GM10248 (cell line): Measurements from ENCODE around the gene ST3GAL3.

Experiments
- CTCF ChIA-PET: fragments of 300-600 bp; sonication (Branson Sonifier 250); formaldehyde crosslinking; extraction: SDS; loops from one replicate; lab custom pipeline; 2021; ENCODE audit warnings: antibody characterized with exemption; lab: Yijun Ruan, JAX
- POLR2A ChIA-PET: fragments of 350-650 bp; sonication (Branson Sonifier 250); formaldehyde crosslinking; extraction: SDS; loops from one replicate; lab custom pipeline; 2020; ENCODE audit warnings: antibody characterized with exemption; lab: Yijun Ruan, JAX
- DNase-seq: peaks from one replicate; pipeline ENCODE4 v3.0.0; 2012; ENCODE audit errors: extremely low spot score
- TF ChIP-seq, protein P1 (sequence below): IDR thresholded peaks from 2 replicates; pipeline ENCODE4 v1.5.1; 2012; ENCODE audit warnings: mild to moderate bottlenecking, low read depth; ENCODE audit errors: extremely low read depth, missing control alignments, control extremely low read depth

ST3GAL3 gene

DNA sequence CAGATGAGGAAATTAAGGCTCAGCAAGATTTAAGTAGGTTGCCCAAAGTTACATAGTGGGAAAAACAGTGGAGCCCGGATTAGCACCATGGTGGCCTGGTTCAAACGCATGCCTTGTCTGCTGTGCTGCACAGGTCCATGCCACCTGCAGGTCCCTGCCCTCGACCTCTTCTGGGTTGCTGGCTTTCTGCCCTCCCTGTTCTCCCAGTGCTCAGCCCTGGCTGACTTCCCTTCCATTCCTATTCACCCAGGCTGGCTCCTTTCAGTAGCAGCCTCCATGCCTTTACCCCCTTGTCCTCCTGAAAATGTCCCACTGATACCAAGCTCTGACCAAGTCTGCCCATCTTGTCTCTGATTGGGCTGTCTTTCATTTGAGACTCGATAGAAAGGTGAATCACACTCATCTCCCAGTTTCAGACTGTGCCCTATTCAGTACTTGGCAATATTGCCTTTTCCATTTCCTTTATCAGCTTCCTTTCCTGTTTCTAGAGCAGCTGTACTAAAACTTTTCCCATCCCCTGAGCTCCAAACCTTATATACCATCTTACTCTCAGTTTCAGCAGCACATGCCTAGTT, 75.8 kb downstream of the ST3GAL3 start:
- TF ChIP-seq, protein P1, sequence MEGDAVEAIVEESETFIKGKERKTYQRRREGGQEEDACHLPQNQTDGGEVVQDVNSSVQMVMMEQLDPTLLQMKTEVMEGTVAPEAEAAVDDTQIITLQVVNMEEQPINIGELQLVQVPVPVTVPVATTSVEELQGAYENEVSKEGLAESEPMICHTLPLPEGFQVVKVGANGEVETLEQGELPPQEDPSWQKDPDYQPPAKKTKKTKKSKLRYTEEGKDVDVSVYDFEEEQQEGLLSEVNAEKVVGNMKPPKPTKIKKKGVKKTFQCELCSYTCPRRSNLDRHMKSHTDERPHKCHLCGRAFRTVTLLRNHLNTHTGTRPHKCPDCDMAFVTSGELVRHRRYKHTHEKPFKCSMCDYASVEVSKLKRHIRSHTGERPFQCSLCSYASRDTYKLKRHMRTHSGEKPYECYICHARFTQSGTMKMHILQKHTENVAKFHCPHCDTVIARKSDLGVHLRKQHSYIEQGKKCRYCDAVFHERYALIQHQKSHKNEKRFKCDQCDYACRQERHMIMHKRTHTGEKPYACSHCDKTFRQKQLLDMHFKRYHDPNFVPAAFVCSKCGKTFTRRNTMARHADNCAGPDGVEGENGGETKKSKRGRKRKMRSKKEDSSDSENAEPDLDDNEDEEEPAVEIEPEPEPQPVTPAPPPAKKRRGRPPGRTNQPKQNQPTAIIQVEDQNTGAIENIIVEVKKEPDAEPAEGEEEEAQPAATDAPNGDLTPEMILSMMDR = no peak
- POLR2A ChIA-PET = interaction anchor here (0.6 kb wide), 1 partner anchor 18 kb away, joined by 3 read pairs; no protein-coding TSS in a partner anchor
- CTCF ChIA-PET = interaction anchor here (1.0 to 6.4 kb wide), 7 partner anchors 9 to 151 kb away, joined by 3 to 39 read pairs (median 9); partner anchors contain the start of gene ARTN
- no peak for DNase-seq

DNA sequence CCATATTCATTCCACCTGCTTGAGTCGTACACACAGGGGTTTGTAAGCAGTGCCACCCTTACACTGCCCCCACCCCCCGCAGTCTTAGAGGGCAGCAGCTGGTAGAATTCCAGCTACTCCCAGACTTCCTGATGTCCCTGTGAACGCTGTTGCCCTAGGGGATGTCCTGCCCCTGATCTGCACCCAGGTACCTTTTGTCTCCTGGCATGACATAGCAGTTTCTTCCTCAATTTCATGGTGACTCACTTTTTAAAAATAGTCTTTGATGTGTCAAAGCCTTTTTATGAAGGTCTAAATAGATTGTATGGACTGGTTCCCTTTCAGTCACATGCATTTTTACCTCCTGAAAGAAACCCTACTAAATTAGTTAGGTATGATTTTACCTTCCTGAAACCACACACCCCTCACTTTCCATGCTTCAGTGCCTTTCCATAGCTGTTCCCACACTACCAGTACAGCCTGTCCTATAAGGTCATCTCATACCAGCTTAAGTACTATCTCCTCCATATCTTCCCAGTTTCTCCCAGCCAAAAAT, 76.4 kb downstream of the ST3GAL3 start:
- ChIA-PET POLR2A (interaction anchor here (0.6 to 0.8 kb wide), 2 partner anchors 14 to 19 kb away, joined by 3 read pairs; no protein-coding TSS in a partner anchor), CTCF (interaction anchor here (1.0 to 6.4 kb wide), 7 partner anchors 9 to 151 kb away, joined by 3 to 39 read pairs (median 9); partner anchors contain the start of gene ARTN)
- peak; percentile 44 for DNase-seq
- TF ChIP-seq, protein P1 = no peak

DNA sequence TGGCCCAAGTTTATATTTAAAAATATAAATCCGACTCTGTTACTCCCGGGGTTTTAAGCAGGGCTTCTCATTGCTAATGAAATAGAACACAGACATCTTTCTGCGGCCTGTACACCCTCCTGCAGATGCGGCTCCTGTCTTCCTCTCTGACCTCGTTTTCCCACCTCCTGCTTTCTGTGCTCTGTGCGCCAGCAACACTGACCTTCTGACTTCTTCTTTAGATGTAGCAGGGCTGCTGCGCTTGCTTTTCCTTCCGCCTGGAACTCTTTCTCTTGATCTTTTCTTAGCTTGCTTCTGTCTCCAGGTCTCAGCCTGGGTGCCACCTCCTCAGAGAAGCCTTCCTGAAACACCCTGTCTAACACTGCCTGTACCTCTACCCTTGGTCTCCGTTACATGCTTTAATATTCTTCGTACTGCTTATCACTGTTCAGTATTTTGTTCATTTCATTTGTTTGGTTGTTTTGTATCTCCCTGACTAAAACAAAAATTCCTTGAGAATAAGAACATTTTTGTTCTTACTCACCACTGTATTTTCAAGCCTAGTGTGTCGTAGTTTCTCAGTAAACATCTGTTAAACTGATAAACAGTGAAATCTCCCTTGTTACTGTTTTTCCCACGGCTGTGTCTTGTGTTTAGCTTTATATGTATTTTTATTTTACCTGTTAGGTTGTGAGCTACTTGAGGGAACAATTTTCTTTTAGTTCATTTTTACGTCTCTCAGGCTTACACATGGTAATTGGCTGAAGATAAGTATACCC, 79.0 kb downstream of the ST3GAL3 start:
- no peak for DNase-seq
- POLR2A ChIA-PET = no interaction called here
- TF ChIP-seq, protein P1 = no peak
- CTCF ChIA-PET = interaction anchor here (2.0 to 6.4 kb wide), 3 partner anchors 22 to 160 kb away, joined by 4 to 39 read pairs (median 35); partner anchors contain the start of gene ARTN

DNA sequence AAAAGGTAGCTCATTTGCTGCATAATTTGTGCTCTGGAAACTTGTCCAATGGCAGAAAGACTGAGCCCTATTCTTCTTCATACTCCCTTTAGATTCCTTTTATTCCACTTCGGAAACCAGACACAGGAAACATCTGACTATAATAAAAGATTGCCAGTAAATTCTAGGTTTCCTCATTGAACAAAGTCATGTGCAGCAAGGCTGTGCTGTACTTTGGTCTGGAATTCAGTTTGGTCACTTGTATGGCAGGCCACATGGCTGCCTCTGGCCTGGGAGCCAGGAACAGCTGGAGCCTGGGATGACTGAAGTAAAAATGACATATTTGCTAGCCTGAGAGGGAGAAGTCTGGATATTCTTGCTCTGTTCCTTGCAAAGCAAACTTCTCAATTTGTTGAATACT, 79.6 kb downstream of the ST3GAL3 start:
- TF ChIP-seq, protein P1 = no peak
- ChIA-PET POLR2A (no interaction called here), CTCF (interaction anchor here (2.0 to 6.4 kb wide), 3 partner anchors 23 to 159 kb away, joined by 4 to 39 read pairs (median 35); partner anchors contain the start of gene ARTN)
- DNase-seq = no peak

DNA sequence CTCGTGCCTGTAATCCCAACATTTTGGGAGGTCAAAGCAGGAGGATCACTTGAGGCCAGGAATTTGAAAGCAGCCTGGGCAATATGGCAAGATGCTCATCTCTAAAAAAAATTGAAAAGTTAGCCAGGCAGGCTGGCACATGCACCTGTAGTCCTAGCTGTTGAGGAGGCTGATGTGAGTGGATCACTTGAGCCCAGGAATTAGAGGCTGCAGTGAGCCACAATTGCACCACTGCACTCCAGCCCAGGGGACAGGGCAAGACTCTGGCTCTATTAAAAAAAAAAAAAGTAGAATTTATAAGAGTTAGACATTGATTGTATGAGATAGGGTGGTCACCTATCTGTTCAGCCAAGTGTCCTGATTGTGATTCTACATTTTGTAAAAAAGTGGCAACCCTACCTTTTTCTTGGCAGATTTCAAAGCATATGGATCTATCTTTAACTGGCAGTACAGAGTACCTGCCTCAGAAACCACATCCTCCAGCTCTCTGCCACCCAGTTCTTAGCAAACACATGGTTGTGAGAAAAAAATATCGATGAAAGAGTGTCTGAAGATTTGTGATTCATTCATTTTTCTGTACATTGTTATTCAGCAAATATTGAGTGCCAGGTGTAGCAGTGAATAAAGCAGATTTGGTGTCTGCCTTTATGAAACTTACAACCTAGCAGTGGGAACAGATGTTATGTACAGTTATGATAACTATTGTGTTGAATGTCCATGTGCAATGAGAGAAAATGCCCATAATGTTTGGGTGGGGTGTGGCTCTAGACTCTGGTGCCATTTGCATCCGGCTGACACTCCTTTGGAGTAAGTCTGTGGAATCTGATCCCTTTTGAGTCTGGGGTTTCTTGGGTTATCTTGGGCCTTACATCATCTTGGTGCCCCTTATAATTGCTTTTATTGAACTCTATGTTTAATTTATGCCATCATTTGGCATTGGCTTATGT, 82.5 kb downstream of the ST3GAL3 start:
- CTCF ChIA-PET = interaction anchor here (1.1 to 1.7 kb wide), 2 partner anchors 10 to 27 kb away, joined by 3 to 4 read pairs; no protein-coding TSS in a partner anchor
- POLR2A ChIA-PET = interaction anchor here (0.5 kb wide), 1 partner anchor 72 kb away, joined by 5 read pairs; no protein-coding TSS in a partner anchor

More for the DNA sequence above, 82.5 kb downstream of the ST3GAL3 start:
- TF ChIP-seq, protein P1 = no peak
- no peak for DNase-seq
